GM19193 (cell line): Measurements from ENCODE around the gene MROH2A.

Experiments
- POLR2A ChIP-seq: IDR thresholded peaks from 4 replicates; pipeline ENCODE4 v1.6.1; 2011; ENCODE audit not compliant: insufficient read depth, insufficient read length; ENCODE audit errors: extremely low read depth

The MROH2A gene

GRCh38 chr2:233794128-233794658, 16.1 kb downstream of the MROH2A start:
- TF ChIP-seq POLR2A = no peak

DNA sequence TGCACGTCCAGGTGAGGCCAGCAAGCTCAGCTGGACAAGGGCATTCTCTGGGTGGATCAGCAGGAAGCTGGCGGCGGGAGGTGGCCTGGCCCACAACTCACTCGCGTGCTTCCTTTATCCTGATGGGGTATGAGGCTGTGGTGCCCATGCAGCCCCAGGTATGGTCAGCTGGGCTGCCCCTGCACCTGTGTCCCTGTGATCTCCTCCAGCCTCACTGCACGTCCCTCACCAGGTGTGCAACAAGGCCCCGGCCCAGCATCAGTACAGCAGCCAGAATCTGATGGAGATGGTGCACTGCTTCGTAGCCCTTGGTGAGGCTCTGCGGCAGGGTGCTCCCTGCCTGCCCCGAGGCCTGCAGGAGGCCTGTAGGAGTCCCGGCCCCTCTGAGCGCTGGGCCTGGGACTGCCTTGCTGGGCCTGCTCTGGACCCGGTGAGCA, 17.6 kb downstream of the MROH2A start:
- TF ChIP-seq POLR2A = no peak

- TF ChIP-seq POLR2A = no peak
Measured at GRCh38 chr2:233796254-233796653, 18.1 kb downstream of the MROH2A start.

GRCh38 chr2:233798335-233799086, 20.4 kb downstream of the MROH2A start:
- TF ChIP-seq POLR2A = no peak

DNA sequence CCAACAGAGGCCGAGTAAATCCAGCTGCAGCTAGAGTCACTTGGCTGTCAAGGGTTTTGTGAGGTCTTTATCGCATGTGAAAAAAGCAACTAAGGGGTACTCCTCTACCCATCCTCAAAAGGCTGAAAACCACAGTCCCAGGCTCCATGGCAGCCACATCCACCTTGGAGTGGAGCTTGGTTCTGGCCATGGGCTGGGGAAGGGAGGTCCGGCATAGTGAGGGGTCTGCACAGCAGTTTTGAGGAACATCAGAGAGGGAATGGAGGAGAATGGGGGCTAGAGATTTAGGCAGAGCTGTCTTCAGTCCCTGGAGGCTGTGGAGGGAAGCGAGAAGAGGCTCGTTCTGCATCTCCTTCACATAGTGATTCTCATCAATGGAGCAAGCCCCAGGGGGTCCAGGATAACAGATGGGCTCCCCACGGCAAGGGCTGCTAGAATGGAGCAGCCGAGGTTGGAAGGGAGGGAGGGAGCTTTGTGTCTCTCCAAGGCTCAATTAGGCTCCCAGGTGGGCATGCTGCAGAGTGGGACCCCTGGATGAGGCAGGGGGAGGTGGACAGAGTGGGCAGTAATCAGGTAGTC, 21.0 kb downstream of the MROH2A start:
- TF ChIP-seq POLR2A = no peak

- TF ChIP-seq POLR2A = no peak
Measured at GRCh38 chr2:233799716-233800115, 21.6 kb downstream of the MROH2A start.

- TF ChIP-seq POLR2A = no peak
Measured at GRCh38 chr2:233800208-233800607, 22.1 kb downstream of the MROH2A start.

GRCh38 chr2:233801357-233802131, 23.4 kb downstream of the MROH2A start:
- TF ChIP-seq POLR2A = no peak

DNA sequence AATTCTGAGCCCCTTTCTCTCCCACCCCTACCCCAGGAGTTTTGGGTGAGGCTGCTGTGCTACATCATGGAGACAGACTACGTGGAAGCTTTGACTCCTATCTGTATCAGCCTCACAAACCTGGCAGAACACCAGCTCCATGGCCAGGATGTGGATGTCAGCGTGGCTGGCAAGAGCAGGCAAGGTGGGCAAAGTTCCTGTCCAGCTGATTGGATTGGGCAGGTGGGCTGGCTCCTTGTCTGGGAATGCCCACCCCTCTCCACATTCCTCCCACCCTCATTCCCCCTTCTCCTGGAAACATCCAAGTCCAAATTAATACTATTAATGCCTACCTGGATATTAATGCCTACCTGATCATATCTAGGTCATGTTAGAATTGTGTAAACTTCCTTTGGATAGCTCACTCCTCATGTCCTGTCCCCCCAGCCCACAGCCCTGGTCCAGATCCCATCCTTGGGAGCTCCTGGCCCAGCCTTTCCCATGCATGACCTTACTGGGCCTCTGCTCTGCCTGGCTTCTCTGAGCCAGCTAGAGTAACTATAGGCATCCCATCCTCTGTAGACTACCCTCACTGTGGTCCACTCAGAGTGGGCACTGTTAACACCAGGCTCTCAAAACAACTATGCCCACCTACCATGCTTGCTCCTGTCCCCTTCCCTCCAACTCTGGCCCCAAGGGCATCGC, 24.1 kb downstream of the MROH2A start:
- no peak for TF ChIP-seq POLR2A

- TF ChIP-seq POLR2A = no peak
Measured at GRCh38 chr2:233803292-233803911, 25.3 kb downstream of the MROH2A start.

GRCh38 chr2:233803994-233804393, 25.9 kb downstream of the MROH2A start:
- TF ChIP-seq POLR2A = no peak

DNA sequence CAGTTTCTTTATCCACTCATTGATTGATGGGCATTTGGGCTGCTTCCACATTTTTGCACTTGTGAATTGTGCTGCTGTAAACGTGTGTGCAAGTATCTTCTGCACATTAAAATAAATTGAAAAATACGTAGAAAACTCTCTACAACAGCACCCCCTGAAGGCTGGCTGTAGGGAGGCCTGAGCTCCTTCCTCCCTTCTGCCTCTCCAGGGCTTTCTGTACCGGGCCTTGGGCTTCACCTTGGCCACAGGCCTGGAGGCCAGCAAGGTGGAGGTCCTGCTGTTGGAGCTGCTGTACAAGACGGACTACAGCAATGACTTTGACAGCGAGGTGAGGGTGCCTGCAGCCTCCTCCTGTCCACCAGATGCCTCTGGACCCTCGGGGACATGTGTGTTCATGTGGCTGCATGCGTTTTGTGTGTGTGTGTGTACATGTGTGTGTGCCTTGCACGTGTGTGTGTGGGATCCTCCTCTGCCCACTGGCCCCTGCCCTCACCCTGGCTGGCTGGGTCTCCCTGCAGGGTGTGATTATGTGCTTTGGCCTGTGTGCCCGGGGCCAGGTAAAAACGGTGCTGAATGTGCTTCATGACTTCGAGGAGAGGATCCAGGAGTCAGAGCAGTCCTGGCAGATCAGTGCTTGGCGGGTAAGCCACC, 29.2 kb downstream of the MROH2A start:
- TF ChIP-seq POLR2A = no peak

- TF ChIP-seq POLR2A = no peak
Measured at GRCh38 chr2:233807966-233808935, 30.1 kb downstream of the MROH2A start.
